ENCODE measurements around the gene MAT2A.
"Not testable (repeated sequence)": the region's sequence is repeated elsewhere in the genome, so short reads cannot be mapped to it uniquely, and the experiment has no call there.

The MAT2A gene

GRCh38 chr2:85547859-85548607 lies 9.1 kb downstream of the MAT2A start:
- DNase-seq = no peak

DNA sequence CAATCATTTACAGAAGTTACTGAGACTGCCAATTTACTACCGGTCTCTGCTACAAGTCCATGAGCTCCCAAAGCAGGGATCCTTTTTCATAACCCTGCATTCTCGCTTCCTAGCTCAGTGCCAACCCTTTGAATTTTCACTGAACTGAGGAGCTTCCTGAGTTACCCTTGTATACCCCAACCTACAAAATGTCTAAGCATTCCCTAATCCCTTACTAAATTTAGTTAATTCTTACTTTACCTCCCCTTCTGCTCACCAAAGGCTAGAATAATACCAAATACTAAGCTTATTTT lies 9.6 kb downstream of the MAT2A start:
- DNase-seq = no peak

DNA sequence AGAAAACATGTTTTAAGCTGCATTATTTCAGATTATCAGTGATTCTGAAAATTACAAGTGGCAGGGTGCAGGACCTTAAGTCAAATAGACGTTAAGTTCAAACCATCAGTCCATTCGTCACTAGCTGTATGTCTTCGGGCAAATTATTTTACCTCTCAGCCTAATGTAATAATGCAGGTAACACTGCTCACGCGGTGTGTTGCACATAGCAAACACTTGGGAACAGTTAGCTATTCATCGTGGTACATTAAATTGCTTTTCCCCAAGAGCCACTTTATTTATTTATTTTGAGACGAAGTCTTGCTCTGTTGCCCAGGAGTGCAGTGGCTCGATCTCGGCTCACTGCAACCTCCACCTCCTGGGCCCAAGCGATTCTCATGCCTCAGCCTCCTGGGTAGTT lies 10.1 kb downstream of the MAT2A start:
- no peak for DNase-seq

DNA sequence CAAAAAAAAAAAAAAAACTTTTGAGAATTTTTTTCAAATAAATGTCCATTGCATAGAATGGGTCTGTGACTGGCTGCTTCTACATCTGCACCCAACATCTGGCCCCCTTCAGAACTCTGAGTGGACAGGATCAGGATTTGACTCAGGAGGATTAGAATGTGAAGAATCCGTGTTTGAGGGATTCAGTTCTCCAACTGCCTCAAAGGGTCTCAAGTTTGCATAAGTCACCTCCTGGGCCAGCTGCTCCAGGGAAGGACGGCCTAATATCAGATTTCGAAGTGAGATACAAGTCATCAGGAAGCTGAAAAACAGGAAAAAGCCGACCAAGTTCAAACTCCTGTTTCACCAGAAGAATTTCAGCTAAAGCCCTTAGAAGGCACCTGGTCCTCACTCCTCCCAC lies 10.9 kb downstream of the MAT2A start:
- no peak for DNase-seq

DNA sequence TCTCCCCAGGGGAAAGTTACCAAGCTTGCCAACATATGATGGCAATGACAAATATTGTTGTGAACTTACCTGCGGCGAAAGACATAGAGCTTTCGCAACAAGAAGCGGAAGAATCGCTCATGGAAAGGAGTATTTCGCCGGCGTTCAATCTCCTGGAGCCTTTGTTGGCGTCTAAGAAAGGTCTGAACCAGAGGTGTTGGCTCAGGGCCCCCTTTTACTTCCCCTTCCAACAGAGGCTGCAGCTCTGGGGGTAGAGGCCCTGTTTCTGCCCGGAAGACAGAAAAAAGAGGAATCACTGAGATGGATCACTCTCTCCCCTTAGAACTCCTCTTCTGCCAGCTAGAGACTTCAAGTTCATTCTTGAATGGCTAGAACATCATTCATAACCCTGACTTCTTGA lies 11.5 kb downstream of the MAT2A start:
- no peak for DNase-seq

GRCh38 chr2:85551698-85552678 lies 13.0 kb downstream of the MAT2A start:
- peak; percentile 90 for DNase-seq

GRCh38 chr2:85553184-85553583 lies 14.2 kb downstream of the MAT2A start:
- DNase-seq = no peak

DNA sequence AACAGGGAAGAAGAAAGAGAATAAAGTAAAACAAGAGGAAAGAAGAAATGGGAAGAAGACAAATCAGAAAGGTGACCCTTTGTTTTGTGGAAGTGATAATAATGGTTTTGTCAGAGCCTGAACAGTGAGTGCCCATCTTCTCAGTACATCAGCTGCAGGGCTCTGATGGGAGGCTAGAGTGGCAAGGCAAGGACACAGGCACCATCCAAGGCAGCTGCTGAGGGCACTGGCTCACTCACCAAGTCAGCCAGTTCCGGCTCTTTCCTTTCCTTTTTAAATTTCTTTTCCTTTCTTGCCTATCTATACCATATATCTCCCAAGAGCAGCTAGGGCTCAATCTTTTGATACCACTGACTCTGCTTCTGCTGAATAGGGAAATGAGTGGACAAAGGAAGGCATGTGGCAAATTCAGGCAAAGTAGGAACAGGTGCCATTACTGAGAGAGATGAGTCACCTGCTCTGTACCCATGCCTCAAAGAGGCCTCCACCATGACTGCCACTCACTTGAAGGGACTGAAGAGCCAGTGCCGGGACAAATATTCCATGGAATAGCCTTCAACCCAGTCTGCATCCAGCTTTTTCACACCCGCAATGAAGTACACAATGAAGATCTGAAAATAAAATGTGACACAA lies 16.1 kb downstream of the MAT2A start:
- DNase-seq = no peak

DNA sequence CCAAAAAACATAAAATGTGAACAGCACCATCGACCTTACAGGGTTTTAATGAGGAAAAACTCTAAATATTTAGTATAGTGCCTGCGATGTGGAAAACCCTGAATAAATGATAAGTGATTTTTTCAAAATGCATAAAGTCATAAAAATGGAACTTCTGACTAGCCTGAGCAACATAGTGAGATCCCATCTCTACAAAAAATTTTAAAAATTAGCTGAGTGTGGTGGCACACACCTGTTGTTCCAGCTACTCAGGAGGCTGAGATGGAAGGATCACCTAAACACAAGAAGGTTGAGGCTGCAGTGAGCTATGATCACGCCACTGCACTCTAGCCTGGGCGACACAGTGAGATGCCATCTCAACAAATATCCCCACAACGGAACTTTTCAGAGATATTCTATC lies 18.2 kb downstream of the MAT2A start:
- DNase-seq = no peak

GRCh38 chr2:85558160-85558559 lies 19.2 kb downstream of the MAT2A start:
- no peak for DNase-seq

GRCh38 chr2:85560403-85560726 lies 21.4 kb downstream of the MAT2A start:
- DNase-seq = not testable (repeated sequence)

GRCh38 chr2:85560812-85561279 lies 21.9 kb downstream of the MAT2A start:
- DNase-seq = no peak

DNA sequence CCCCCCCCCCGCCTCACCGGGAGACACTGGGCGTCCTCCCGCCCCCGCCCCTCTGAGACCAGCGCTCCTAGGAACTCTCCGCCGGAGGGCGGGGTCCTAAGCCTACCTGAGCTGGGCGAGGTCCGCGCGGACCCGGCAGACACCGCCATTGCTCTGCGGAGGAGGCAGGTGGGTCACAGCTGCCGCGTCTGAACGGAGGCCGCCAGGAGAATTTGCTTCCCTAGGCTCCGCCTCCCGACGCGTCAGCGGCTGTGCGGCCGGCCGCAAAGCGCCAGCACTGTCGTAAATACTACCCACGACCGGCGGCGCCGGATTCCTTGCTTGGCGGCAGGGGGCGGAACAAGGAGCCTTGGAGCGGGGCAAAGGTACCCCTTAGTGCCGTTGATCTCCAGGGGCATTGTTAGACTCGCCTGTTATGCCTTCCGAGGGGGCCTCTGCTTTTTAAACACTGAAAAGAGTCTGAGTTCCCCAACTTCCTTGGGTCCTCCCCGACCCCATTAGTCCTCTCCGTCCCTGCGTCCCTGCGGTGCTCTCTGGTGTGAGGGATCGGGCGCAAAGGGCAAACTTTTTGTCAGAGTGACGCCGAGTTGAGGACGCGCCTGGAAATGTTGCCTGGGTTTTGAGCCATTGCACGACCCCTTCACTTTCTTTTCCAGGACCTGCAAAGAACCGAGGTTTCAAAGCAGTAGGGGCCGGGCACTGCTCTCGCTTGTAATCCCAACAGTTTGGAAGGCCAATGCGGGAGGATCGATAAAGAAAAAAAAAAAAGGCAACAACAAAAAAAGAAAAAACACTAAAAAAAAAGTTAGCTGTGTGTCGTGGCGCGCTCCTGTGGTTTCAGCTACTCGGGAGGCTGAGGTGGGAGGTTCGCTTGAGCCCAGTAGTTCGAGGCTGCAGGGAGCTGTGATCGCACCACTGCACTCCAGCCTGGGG lies 22.6 kb downstream of the MAT2A start, which contains the start of gene GGCX:
Gene GGCX (minus strand): TSS at position 214 of the 933 bp plus-strand sequence. CDS start 65 bp downstream, at position 149.
- DNase-seq = peak; percentile 95

DNA sequence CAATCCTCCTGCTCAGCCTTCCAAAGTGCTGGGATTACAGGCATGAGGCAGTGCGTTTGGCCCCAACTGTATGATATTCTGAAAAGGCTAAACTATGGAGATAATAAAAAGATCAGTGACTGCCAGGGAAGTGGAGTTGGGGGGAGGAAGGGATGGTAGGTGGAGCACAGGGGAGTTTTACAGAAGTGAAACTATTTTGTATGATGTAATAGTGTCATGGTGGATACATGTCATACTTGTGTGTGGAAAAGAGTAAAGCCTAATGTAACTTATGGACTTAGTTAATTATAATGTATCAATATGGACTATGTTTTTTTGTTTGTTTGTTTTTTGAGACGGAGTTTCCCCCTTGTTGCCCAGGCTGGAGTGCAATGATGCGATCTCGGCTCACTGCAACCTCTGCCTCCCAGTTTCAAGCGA lies 25.2 kb downstream of the MAT2A start:
- no peak for DNase-seq

GRCh38 chr2:85566265-85566664 lies 27.3 kb downstream of the MAT2A start:
- no peak for DNase-seq

DNA sequence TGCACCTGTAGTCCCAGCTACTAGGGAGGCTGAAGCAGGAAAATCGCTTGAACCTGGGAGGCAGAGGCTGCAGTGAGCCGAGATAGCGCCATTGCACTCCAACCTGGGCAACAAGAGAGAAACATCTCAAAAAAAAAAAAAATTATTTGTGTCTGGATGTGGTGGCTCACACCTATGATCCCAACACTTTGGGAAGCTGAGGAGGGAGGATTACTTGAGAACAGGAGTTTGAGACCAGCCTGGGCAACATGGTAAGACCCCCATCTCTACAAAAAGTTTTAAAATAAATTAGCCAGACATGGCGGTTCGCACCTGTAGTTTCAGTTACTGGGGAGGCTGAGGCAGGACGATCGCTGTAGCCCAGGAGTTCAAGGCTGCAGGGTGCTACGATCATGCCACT lies 36.8 kb downstream of the MAT2A start:
- no peak for DNase-seq

GRCh38 chr2:85577063-85577385 lies 38.1 kb downstream of the MAT2A start:
- DNase-seq = no peak

DNA sequence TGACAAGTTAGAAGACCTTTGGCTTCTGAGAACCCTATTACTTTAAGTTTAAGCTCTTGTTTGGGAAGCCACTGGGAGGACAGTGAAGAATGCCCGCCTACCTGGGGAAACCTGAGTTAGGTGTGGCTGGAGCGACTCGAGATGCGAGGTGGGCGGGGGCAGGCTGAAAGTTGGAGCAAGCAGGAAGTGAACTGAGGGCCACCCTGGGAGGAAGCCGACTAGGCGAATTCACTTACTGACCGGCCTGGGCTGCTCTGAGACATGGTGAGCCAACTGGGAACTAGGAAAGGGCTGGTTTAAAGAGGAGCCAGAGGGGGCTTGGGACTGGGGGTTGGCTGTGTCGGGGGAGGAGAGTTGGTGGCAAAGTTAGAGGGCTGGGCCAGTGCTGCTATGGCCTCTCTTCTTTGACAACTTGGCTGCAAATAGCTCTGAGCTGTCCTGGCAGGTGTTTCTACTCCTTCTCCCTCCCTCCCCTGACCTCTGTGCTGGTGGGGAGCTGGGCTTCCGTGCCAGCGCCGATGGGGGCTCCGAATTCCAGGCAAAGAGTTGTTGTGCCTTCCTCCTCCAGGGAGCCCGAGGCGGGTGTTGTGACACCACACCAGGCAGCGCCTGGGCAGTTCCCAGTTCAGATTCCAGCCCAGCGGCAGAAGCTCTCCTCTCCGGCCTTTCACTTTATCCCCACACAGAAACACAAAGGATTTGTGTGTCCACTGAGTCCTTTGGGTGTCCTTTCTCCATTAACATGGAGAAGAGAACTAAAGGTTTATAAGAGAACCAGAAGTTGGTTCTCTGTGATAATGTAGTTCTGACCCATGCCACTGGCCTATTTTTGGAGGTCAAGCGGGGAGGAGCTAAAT lies 38.6 kb downstream of the MAT2A start, which contains the start of gene VAMP8:
Gene VAMP8 (plus strand): TSS at position 201 of the 857 bp plus-strand sequence. CDS start 61 bp downstream, at position 262.
- DNase-seq = peak; percentile 69

GRCh38 chr2:85578243-85579180 lies 39.5 kb downstream of the MAT2A start:
- no peak for DNase-seq

DNA sequence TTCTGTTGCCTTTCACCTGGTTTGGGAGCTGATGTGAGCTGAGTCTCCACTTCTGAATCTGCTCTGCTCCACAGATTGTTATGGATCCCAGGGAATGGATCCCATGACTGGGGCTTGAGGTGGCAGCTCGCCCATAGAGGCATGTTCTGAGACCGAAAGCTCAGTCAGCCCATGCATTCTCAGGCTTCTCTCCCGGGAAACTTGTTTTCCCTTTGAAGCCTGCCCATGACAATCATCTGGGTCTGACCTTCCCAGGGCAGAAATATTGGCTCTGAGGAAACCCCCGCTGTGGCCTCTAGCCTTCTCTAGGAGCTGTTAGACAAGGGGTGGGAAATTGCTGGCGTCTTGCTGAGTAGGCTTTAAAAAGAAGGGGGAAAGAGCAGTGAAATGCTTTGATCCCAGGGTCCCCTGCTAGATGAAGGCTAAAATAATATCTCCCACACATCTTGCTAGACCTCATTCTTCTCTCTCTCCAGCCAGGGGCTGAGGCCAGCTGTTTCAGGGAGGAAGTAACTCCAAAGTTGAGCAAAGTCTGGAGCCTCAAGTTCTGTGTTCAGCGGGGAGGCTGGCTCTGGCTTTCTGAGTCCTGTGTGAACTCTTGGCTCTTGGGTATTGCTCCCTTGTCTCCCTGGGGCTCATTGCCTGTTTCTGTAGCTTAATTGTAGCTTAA lies 40.4 kb downstream of the MAT2A start:
- DNase-seq = no peak

Measured in CD4-positive, alpha-beta T cell treated with Interleukin-4 for 4 hours (primary cell).